ENCODE data around the gene ORC4.

ORC4 gene

DNA sequence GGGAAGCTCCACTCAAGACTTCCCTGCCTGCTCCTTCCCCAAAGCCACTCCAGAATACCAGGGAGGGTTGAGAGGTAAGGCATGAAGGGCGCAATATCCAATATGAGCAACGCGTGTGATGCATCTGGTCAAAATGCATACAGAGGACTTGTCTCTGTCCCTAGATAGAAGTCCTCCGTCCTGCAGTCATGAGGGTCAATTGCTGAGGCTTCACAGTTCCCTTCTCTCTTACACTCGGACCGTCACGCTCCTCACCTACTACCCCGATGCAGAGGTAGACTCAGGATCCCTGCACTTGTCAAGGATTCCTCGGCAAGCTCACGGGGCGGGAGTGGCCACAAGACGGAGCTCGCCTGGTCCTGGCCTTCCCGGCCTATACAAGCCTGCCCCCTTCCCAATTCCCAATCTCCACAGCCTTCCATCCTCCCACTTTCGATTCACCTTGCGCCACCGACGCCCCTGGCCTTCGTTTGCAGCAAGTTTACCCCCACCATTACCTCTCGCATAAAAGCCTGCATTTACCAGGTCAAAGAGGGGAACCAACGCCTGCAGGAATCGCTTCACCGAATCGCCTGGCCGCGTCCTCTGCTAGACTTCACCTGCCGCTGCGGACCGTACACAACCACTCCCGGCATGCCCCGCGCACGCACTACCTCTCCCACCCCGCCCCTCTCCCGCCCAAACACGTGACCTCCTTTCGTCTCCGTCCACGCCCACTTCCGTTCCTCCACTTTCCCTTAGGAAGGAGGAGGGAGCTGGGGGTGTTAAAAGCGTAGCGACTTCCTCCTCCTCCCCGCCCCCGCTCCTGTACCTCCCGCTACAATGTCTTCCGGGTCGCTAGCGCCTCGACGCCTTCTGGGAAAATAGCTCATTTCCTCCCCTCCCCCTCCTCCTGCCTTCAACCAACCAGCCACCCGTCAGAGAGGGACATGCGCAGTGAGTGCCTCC lies at the start of gene ORC4:
TSS of gene ORC4 (minus strand) at position 627 of the 948 bp plus-strand sequence. CDS start 44,779 bp downstream, outside the sequence.
- peak; percentile 88 to 90 for ATAC-seq

DNA sequence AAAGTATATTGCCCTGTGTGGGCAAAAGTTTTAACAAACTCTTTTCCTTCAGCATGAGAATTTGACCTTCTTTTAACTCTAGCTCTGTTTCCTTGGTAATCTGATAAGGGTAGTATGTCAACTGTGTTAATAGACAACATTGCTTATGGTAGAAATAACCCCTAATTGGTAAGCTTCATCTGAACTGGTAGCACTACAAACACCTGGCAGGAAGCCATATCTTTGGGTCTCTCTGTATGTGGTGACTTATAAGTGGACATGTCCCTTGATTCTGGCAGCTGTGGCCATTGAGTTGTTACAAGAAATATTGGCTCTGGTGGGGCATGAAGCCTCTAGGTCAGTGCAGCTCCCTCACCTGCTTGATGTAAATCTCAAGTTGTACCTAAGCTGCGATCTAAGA lies 47.3 kb upstream of the ORC4 start:
- ATAC-seq, result no peak

GRCh38 chr2:148065936-148066335 lies 45.4 kb upstream of the ORC4 start:
- no peak for ATAC-seq

DNA sequence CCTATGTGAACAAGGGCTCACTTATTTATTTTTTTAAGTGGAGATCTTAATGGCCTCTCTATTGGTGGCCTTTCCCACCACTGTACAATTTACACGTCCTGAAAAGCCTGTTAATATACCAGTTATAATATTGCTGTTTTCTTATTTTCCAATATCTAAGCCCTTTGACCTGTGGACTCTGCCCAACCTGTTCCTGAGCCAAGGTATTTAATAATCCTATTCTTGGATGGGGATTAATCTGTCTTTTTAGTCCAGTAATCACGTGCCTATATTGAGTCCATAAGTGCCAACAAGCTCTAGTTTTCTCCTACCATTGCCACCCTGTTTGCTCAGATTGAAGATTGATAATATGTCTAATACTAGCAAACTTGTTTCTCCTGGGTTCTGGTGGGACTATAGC lies 43.1 kb upstream of the ORC4 start:
- ATAC-seq, result no peak

- no peak for ATAC-seq
Measured at GRCh38 chr2:148058641-148059040, 38.1 kb upstream of the ORC4 start.

- no peak for ATAC-seq
Measured at GRCh38 chr2:148052687-148053086, 32.1 kb upstream of the ORC4 start.

DNA sequence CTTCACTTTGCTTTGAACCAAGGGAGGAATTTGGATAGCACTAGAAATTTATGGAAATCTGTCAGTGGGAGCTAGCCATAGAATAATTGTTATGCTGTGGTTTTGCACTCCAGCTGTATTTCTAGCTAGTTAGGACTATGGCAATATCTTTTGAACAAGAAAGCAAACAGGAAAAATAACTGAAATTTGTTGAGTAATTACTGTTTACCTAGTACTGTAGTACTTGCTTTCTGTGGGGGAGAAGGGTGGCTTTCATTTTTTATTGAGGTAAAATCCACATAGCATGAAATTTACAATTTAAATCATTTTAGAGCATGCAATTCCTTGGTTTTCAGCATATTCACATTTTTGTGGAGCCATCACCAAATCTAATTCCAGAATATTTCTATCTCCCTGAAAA lies 28.7 kb upstream of the ORC4 start:
- ATAC-seq, result no peak

GRCh38 chr2:148048475-148049221 lies 28.1 kb upstream of the ORC4 start:
- peak in 1 of 2 donors; percentile 27 for ATAC-seq

DNA sequence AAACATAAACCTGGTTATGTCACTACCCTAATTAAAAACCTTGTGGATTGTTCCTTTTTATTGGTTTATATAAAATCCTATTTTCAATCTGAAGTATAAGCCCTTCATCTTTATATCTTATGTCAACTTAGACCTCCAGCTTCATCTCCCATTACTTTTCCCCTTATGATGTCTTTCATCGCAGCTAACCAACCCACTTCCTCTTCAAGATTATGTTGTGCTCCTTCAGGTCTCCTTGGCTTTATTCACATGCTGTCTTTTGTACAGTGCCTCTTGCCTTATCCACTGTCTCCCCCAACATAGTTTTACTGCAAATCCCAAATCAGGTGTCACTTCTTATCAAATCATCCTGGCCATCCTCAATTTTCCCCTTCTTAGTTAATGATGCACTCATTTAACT lies 26.3 kb upstream of the ORC4 start:
- no peak for ATAC-seq

DNA sequence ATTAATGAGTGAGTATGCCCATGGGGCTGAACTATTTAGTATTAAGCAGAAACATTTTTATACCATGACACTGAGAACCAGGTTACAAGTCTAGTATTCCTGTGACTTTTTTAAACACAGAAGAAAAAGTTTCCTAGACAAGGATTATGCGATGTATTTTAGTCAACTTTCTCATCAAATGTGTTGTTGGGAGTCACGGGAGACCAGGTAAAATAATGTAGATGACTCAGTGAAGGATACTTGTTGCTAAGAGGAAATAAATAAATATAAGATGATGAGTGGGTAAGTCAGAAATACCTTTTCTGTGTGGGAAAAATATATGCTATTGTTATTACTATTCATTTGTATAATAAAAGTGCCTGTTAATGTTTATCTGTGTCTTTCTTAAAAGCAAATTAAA lies 23.8 kb upstream of the ORC4 start:
- ATAC-seq, result no peak

DNA sequence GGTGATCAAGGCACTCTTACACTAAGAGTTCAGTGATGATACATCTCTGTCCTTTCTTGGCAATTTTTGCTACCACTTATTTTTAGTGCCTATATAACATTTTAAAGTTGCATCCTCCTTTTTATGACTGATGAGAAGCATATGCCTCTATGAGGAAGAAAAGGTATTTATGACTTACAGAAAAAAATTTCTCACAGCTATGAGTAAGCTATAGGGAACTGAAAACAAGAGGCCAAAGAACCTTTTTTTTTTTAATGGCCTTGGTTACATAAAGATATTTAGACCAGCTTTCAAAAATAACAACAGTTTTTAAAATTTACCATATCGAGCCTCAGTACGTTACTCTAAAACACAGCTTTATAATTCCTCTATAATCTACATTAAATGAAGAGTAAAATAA lies 21.7 kb upstream of the ORC4 start:
- no peak for ATAC-seq

DNA sequence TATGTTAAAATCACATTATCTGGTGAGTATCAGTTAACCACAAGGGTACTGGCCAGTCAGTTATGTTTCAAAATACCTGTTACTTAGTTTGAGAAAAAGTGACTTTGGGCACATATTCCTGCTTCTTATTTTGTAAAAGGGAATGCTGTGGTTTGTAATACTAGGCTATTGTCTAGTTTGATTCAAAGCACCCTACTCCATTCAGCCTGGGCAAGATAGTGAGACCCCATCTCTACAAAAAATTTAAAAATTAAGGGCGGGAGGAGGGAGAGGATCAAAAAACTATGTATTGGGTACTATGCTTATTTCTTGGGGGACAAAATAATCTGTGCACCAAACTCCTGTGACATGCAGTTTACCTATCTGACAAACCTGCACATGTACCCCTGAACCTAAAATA lies 19.2 kb upstream of the ORC4 start:
- ATAC-seq, result no peak

GRCh38 chr2:148032215-148032614 lies 11.7 kb upstream of the ORC4 start:
- no peak for ATAC-seq

GRCh38 chr2:148031152-148031551 lies 10.6 kb upstream of the ORC4 start:
- ATAC-seq, result no peak

- no peak for ATAC-seq
Measured at GRCh38 chr2:148028781-148029180, 8.2 kb upstream of the ORC4 start.

- ATAC-seq, result no peak
Measured at GRCh38 chr2:148027822-148028221, 7.3 kb upstream of the ORC4 start.

DNA sequence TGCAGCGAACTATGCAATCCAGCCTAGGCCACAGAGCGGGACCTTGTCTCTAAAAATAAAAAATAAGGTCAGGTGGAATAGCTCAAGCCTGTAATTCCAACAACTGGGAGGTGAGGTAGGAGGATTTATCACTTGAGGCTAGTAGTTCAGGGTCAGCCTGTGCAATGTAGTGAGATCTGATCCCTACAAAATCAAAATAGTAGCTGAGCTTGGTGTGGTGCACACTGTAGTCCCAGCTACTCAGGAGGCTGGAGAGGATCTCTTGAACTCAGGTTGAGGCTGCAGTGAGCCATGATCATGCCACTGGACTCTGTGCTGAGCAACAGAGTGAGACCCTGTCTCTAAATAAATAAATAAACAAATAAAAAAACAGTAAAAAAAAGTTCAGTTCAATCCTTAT lies 6.0 kb upstream of the ORC4 start:
- no peak for ATAC-seq

- ATAC-seq, result no peak
Measured at GRCh38 chr2:148023861-148024260, 3.3 kb upstream of the ORC4 start.

DNA sequence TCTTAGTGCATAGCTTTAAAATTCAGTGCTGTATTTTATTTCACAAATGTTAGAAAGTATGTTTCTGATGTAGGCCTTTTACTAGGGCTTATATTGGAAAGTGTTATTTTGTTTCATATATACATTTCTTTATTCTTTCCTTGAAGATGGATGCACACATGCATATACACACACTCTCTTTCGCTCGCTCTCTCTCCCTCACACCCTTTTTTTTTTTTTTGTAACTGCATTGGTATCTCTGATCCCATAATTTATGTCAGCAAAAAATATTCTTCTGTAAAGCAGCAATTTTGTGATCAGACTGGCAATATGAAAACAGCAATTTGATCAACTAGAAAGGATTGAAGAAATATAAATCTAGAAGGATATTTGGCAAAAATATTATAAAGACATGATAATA lies 2.3 kb upstream of the ORC4 start:
- no peak for ATAC-seq

- no peak for ATAC-seq
Measured at GRCh38 chr2:148022351-148022750, 1.8 kb upstream of the ORC4 start.

DNA sequence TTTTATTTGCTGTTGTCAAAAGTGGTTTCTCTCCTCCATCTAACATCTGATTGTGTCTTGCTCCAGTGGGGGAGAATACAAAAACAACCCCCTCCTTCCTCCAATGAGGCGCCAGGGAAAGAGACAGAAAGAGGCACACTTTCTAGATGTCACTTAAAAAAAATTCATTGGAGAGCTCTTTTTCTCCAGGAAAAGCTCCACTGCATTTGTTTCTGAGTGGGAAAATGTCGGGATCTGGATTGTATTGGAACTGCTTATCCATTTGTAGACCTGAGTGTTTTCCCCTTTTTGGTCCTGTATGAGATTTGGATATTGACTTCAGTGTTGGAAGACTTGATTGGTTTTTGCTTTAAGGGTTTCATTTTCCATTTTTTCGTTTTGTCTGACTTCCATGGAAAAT lies 1.3 kb upstream of the ORC4 start:
- no peak for ATAC-seq

GRCh38 chr2:148021059-148021861 lies 723 bp upstream of the ORC4 start, which contains the start of gene MBD5:
MBD5 (plus strand) TSS chr2:148021091.
- ATAC-seq, result peak; percentile 59 to 67

DNA sequence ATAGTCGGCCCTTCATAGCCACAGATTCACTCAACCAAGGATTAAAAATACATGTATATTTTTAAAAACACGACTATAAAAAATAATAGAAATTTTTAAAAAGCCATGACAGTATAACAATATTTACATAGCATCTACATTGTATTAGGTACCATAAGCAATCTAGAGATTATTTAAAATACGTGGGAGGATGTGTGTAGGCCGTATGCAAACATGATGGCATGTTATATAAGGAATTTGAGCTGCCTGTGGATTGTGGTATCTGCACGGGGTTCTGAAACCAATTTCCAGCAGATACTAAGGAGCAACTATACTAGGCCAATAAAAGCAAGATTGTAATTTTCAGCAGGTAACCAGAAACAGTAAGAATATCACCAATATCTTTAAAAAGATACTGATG lies 5.9 kb downstream of the ORC4 start:
- no peak for ATAC-seq
